Measurements from ENCODE around the gene PPP1R13B.

PPP1R13B gene

GRCh38 chr14:103773521-103773920 is 73.9 kb downstream of the PPP1R13B start:
- FAIRE-seq (no peak), DNase-seq (ENCODE audit: insufficient read length, low spot score) (no peak)
- TF ChIP-seq CTCF (IDR thresholded peaks at IDR 0.05; ENCODE audit: insufficient read depth, missing control alignments) = no peak

- no peak for TF ChIP-seq CTCF (IDR thresholded peaks at IDR 0.05; ENCODE audit: insufficient read depth, missing control alignments)
- no peak for FAIRE-seq
- DNase-seq (ENCODE audit: insufficient read length, low spot score) = no peak
Observed at GRCh38 chr14:103772078-103772712, 75.2 kb downstream of the PPP1R13B start.

- no peak for FAIRE-seq
- DNase-seq (ENCODE audit: insufficient read length, low spot score) = no peak
- no peak for TF ChIP-seq CTCF (IDR thresholded peaks at IDR 0.05; ENCODE audit: insufficient read depth, missing control alignments)
Observed at GRCh38 chr14:103770902-103771301, 76.5 kb downstream of the PPP1R13B start.

- TF ChIP-seq CTCF (IDR thresholded peaks at IDR 0.05; ENCODE audit: insufficient read depth, missing control alignments) = no peak
- no peak for DNase-seq (ENCODE audit: insufficient read length, low spot score)
- no peak for FAIRE-seq
Observed at GRCh38 chr14:103770500-103770899, 76.9 kb downstream of the PPP1R13B start.

DNA sequence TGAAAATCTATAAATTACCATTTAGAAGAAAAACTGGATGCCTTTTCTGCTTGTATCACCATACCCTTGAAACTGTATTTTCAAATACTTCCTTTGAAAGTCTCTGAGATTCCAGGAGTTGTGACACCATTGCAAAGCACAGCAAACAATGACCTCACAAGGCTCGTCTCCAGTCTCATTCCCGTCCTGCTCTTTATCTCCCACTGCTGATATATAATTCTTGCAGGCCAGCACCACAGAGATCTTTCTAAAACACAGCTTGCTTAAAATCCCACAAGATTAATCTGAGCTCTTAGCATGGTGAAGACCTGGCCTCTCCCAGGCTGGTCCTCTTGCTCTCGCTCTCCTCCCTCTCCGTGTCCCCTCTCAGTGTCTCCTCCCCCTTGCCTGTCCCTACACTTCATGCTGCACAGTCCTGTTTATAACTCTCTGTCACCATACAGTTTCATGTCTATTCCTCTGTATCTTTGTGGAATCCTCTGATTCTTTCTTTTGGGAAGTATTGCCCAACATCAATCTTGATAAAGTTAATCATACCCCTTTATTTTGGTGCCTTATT is 80.0 kb downstream of the PPP1R13B start:
- DNase-seq (ENCODE audit: insufficient read length, low spot score) = no peak
- no peak for FAIRE-seq
- no peak for TF ChIP-seq CTCF (IDR thresholded peaks at IDR 0.05; ENCODE audit: insufficient read depth, missing control alignments)

DNA sequence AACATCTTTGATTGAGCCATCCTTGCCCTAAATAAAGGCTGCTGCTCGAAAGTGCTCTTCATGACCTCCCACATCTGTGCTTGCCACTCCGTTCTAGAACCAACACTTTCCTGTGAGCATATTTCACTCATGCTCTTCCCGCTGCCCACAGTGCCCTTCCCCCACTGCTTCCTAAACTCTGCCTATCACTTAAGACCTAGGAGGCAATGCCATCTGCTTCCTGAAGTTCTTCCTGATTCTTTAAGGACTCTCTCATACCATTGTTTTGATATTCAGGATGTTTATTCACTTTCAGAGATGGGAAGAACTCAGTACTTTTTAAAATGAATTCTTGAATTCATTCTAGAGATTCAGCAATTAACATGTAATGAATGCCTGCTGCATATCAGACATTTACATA is 81.8 kb downstream of the PPP1R13B start:
- TF ChIP-seq CTCF (IDR thresholded peaks at IDR 0.05; ENCODE audit: insufficient read depth, missing control alignments) = no peak
- DNase-seq (ENCODE audit: insufficient read length, low spot score) (no peak), FAIRE-seq (no peak)

DNA sequence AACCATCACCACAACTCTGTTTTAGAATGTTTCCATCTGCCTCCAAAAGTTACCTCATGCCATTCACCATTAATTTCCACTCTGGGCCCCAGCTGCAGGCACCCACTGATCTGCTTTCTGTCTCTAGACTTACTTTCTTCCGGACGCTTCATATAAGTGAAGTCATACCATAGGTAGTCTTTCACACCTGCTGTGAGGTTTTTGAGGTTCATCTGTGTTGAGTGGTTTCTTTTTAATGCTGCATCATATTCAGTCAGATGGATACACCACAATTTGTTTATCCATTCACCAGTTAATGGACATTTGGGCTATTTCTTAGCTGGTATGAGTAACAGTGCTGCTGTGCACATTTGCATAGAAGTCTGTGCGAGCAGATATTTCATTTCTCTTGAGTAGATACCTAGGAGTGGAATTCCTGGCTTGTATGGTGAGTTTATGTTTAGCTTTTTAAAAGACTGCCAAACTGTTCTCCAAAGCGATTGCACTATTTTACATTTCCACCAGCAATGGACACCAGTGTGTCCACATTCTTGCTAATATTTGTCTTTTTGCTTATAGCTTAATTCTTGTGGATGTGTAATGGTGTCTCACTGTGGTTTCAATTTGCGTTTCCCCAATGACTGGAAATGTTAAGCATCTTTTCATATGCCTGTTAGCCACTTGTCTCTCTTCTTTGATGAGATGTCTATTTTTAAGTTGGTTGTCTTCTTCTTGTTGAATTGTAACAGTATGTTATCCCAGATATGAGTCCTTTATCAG is 83.5 kb downstream of the PPP1R13B start:
- no peak for FAIRE-seq

More for the DNA sequence above, 83.5 kb downstream of the PPP1R13B start:
- DNase-seq (ENCODE audit: insufficient read length, low spot score) = no peak
- no peak for TF ChIP-seq CTCF (IDR thresholded peaks at IDR 0.05; ENCODE audit: insufficient read depth, missing control alignments)
